Measurements from ENCODE around the gene CNTRL. TPM values are rescaled to one million over a fixed set of nuclear protein-coding genes. Genes with fewer than 3 reads are reported as not detected.

The CNTRL gene

GRCh38 chr9:121222524-121223171, 147.9 kb downstream of the CNTRL start:
- H3K9ac ChIP-seq (ENCODE audit: low read depth, low read length): no peak overlapping the region
- no peaks in the 10 kb centered on the region for H3K36me3 ChIP-seq (ENCODE audit: insufficient read depth, low read length)
- H3K4me3 ChIP-seq (ENCODE audit: low read length): no peak overlapping the region
- H3K27me3 ChIP-seq (ENCODE audit: control insufficient read depth, insufficient read depth, low read length): no peaks in the 10 kb centered on the region
- no peaks in the 10 kb centered on the region for H3K9me3 ChIP-seq (replicated peaks; ENCODE audit: low read length)
- peaks cover 17% of the 10 kb centered on the region for H3K4me1 ChIP-seq (ENCODE audit: control insufficient read depth, insufficient read depth, low read length)
- H3K4me2 ChIP-seq (ENCODE audit: low read length): no peak overlapping the region

- H3K4me1 ChIP-seq (ENCODE audit: control insufficient read depth, insufficient read depth, low read length): peaks cover 11% of the 10 kb centered on the region
- no peaks in the 10 kb centered on the region for H3K9me3 ChIP-seq (replicated peaks; ENCODE audit: low read length)
- H3K9ac ChIP-seq (ENCODE audit: low read depth, low read length): no peak overlapping the region
- no peaks in the 10 kb centered on the region for H3K27me3 ChIP-seq (ENCODE audit: control insufficient read depth, insufficient read depth, low read length)
- no peak overlapping the region for H3K4me3 ChIP-seq (ENCODE audit: low read length)
- H3K36me3 ChIP-seq (ENCODE audit: insufficient read depth, low read length): no peaks in the 10 kb centered on the region
- H3K4me2 ChIP-seq (ENCODE audit: low read length): no peak overlapping the region
Measured at GRCh38 chr9:121225240-121225639, 150.5 kb downstream of the CNTRL start.

- Histone ChIP-seq H3K4me1 (ENCODE audit: control insufficient read depth, insufficient read depth, low read length) (peaks cover 11% of the 10 kb centered on the region), H3K27me3 (ENCODE audit: control insufficient read depth, insufficient read depth, low read length) (no peaks in the 10 kb centered on the region), H3K4me3 (ENCODE audit: low read length) (no peak overlapping the region), H3K9me3 (replicated peaks; ENCODE audit: low read length) (no peaks in the 10 kb centered on the region), H3K9ac (ENCODE audit: low read depth, low read length) (no peak overlapping the region), H3K4me2 (ENCODE audit: low read length) (no peak overlapping the region), H3K36me3 (ENCODE audit: insufficient read depth, low read length) (no peaks in the 10 kb centered on the region)
Measured at GRCh38 chr9:121226175-121226574, 151.4 kb downstream of the CNTRL start.

Small RNA genes within 50 kb of the gene (small RNA-seq; reads per million reads assigned to genes)
- not detected for gene RN7SL181P
